NK-92 treated with Interleukin-12 subunit alpha and Interleukin-12 subunit beta, amount 100 ng/mL, for 24 hours (cell line): ENCODE data around the gene DEPP1.
A peak's percentile ranks its signal among the peaks of the same experiment; 100 is the strongest.

Experiments used
- DNase-seq: peaks from one replicate; lab custom pipeline; 2025; lab: John Stamatoyannopoulos, UW

Gene DEPP1

GRCh38 chr10:44967616-44968015, 11.0 kb downstream of the DEPP1 start:
- DNase-seq: no peak

- DNase-seq: no peak
Observed at GRCh38 chr10:44966816-44967509, 11.6 kb downstream of the DEPP1 start.

GRCh38 chr10:44966129-44966815, 12.3 kb downstream of the DEPP1 start:
- no peak for DNase-seq

- DNase-seq: no peak
Observed at GRCh38 chr10:44965651-44966097, 12.9 kb downstream of the DEPP1 start.

- DNase-seq: no peak
Observed at GRCh38 chr10:44965104-44965503, 13.5 kb downstream of the DEPP1 start.

- no peak for DNase-seq
Observed at GRCh38 chr10:44963772-44964633, 14.6 kb downstream of the DEPP1 start.

- no peak for DNase-seq
Observed at GRCh38 chr10:44962870-44963738, 15.5 kb downstream of the DEPP1 start.

- DNase-seq: no peak
Observed at GRCh38 chr10:44961931-44962750, 16.5 kb downstream of the DEPP1 start.

GRCh38 chr10:44961230-44961571, 17.4 kb downstream of the DEPP1 start:
- DNase-seq: no peak

GRCh38 chr10:44960482-44961229, 18.0 kb downstream of the DEPP1 start:
- DNase-seq: no peak

- DNase-seq: no peak
Observed at GRCh38 chr10:44960088-44960460, 18.5 kb downstream of the DEPP1 start.

- peak; percentile 88 for DNase-seq
Observed at GRCh38 chr10:44959247-44960087, 19.1 kb downstream of the DEPP1 start, which contains the start of gene RASSF4. Gene RASSF4 (plus strand): TSS chr10:44959802. CDS start chr10:44970203, 10,401 bp downstream.

- DNase-seq: no peak
Observed at GRCh38 chr10:44958898-44959246, 19.7 kb downstream of the DEPP1 start.

GRCh38 chr10:44958196-44958897, 20.3 kb downstream of the DEPP1 start:
- DNase-seq: no peak

GRCh38 chr10:44956717-44957706, 21.6 kb downstream of the DEPP1 start:
- DNase-seq: no peak

GRCh38 chr10:44956226-44956625, 22.4 kb downstream of the DEPP1 start:
- no peak for DNase-seq

GRCh38 chr10:44955413-44956070, 23.1 kb downstream of the DEPP1 start:
- DNase-seq: no peak
